ENCODE data around the gene PALD1.

The PALD1 gene

GRCh38 chr10:70478191-70479164 is at the start of gene PALD1:
PALD1 (plus strand) TSS chr10:70478767; CDS start chr10:70525952, 47,185 bp downstream.
- peak; percentile 84 for DNase-seq (ENCODE audit: low read depth, low spot score)

GRCh38 chr10:70430493-70431445 is 47.8 kb upstream of the PALD1 start:
- DNase-seq (ENCODE audit: low read depth, low spot score), result no peak

DNA sequence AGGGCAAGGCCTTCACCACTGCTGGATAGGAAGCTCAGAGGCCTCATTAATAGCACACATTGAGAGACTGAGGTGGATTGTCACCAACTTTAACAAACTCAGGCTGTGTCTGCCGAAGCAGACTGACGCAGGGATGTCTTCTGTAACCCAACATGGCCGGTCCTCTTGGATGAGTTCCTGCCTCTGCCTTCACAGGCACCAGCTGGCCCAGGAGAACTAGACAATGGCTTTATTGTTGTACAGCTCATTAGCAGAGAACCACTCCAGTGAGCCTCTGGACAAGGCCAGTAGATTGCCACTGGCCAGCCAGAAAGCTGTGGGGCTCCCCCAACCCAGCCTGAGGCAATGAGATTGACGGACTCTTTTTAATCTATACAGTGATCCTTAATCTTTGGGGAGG is 46.5 kb upstream of the PALD1 start:
- peak; percentile 49 for DNase-seq (ENCODE audit: low read depth, low spot score)

DNA sequence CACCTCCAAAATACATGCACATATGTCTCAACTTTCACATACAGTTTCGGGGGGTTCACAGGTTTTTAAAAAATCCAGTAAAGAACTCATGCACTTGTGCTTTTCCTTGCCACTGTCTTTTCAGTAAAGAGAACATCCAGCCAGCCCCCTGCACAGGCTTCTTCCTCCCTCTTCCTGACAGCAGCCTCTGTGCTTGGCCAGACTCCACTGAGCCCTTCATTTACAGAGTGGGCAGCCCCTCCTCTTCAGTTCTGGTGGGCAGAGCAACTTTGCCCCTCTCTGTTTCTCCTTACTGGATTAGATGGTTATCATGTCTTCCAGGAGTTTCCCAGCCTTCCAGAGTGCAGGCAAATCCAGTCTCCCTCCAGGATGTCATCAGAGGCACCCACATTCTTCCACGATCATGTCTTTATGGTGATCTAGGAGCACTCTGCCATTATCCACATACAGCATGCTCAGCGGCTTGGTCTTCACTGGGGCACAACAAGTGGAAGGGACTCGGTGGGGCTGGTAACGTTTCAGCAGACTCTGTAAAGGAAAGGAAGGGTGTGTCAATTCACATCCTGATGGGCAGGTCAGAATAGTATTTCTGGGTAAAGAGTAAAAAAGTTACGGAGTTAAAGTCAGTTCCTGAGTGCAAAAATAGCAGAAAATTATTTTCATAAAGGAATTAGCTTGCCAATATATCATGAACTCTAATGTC is 45.9 kb upstream of the PALD1 start:
- DNase-seq (ENCODE audit: low read depth, low spot score), result no peak

- no peak for DNase-seq (ENCODE audit: low read depth, low spot score)
Observed at GRCh38 chr10:70433581-70434280, 44.8 kb upstream of the PALD1 start.

- DNase-seq (ENCODE audit: low read depth, low spot score), result no peak
Observed at GRCh38 chr10:70435241-70436085, 43.1 kb upstream of the PALD1 start.

GRCh38 chr10:70437721-70438120 is 40.8 kb upstream of the PALD1 start:
- DNase-seq (ENCODE audit: low read depth, low spot score), result no peak

GRCh38 chr10:70440296-70441160 is 38.0 kb upstream of the PALD1 start:
- peak; percentile 30 for DNase-seq (ENCODE audit: low read depth, low spot score)

DNA sequence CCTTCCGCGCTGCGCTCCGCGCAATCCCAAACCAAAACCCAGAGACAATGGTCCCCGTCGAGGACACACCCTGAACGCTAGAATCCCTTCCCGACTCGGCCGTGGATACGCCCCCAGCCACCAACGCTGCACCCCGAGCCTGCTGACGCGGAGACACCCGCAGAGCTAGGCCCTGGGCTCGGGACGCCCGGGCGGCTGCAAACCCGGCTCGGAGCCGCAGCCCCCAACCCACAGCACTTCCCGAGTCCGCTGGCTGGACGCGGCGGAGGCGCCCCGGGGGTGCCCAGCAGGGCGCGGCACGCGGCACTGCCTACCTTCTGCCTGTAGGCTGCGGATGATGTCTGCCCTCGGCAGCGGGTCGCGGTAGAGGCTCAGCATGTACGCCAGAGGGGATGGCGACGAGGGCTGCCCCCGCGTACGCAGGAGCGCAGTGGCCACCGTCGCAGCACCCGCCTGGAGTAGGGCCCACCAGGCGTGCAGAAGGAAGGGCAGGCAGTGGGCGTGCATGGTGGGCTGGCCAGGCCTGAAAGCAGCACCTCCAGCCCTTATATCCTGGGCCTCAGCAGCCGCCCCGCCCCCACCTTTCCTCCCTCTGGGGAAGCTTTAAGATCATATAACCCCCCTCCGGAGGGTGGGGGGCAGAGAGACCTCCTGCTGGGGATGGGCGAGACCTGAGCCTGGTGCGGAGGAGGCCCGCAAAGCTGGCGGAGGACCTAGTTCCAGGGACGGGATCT is 37.2 kb upstream of the PALD1 start, which contains the start of gene NODAL:
TSS of gene NODAL (minus strand) at position 521 of the 734 bp plus-strand sequence. CDS start at position 507, 14 bp downstream.
- peak; percentile 31 for DNase-seq (ENCODE audit: low read depth, low spot score)

- no peak for DNase-seq (ENCODE audit: low read depth, low spot score)
Observed at GRCh38 chr10:70441895-70442309, 36.7 kb upstream of the PALD1 start.

DNA sequence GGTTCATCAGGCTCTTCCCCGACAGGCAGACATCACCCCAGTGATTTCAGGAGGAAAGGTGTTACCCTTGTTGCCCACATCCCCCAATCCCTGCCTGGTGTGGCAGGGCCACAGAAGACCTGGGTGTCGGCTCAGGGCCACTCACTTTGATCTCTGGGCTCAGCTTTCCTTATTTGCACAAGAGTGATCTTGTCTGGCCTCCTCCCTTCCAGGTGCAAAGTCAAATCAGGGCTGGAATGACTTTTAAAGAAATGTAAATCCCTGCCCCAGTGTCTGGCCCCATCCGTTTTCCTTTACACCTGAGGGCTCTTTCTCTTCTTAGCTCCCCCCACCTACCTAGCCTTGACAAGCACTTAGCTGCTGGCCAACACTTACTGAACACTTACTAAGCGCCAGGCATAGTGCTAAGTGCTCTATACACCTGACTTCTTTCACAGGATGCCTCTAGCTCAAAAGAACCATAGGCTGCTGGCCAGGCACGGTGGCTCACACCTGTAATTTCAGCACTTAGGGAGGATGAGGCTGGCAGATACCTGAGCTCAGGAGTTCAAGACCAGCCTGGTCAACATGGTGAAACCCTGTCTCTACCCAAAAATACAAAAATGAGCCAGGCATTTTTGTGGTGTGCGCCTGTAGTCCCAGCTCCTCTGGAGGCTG is 36.1 kb upstream of the PALD1 start:
- DNase-seq (ENCODE audit: low read depth, low spot score), result no peak

- no peak for DNase-seq (ENCODE audit: low read depth, low spot score)
Observed at GRCh38 chr10:70444744-70445143, 33.8 kb upstream of the PALD1 start.

- DNase-seq (ENCODE audit: low read depth, low spot score), result peak; percentile 35
Observed at GRCh38 chr10:70445718-70446657, 32.6 kb upstream of the PALD1 start.

- peak; percentile 37 for DNase-seq (ENCODE audit: low read depth, low spot score)
Observed at GRCh38 chr10:70448236-70448635, 30.3 kb upstream of the PALD1 start.

- DNase-seq (ENCODE audit: low read depth, low spot score), result no peak
Observed at GRCh38 chr10:70455213-70455630, 23.3 kb upstream of the PALD1 start.

GRCh38 chr10:70456164-70456563 is 22.4 kb upstream of the PALD1 start:
- no peak for DNase-seq (ENCODE audit: low read depth, low spot score)

Measured in astrocyte of the hippocampus (primary cell).